ENCODE results near the gene GADD45GIP1.
"Not testable (repeated sequence)": the region's sequence is repeated elsewhere in the genome, so short reads cannot be mapped to it uniquely, and the experiment has no call there.

GADD45GIP1 gene

GRCh38 chr19:12954612-12954962 lies 2.4 kb downstream of the GADD45GIP1 start:
- ATAC-seq (no peak), DNase-seq (ENCODE audit: low spot score in 2 of 2) (no peak)
- Mint-ChIP-seq H3K36me3 (peaks cover 60% of the 10 kb centered on the region), H3K27ac (peak overlapping the region; percentile 96), H3K4me3 (peak overlapping the region; percentile 86), H3K4me1 (peaks cover 41% of the 10 kb centered on the region), H3K9me3 (no peaks in the 10 kb centered on the region)

- DNase-seq (ENCODE audit: low spot score in 2 of 2) (no peak), ATAC-seq (no peak)
Measured at GRCh38 chr19:12953799-12954611, 3.0 kb downstream of the GADD45GIP1 start.

GRCh38 chr19:12953138-12953798 lies 3.8 kb downstream of the GADD45GIP1 start:
- H3K4me1 Mint-ChIP-seq = peaks cover 50% of the 10 kb centered on the region
- ATAC-seq (no peak), DNase-seq (ENCODE audit: low spot score in 2 of 2) (no peak)
- no peaks in the 10 kb centered on the region for H3K9me3 Mint-ChIP-seq
- no peak overlapping the region for H3K4me3 Mint-ChIP-seq
- H3K36me3 Mint-ChIP-seq = peaks cover 73% of the 10 kb centered on the region
- H3K27ac Mint-ChIP-seq = peak overlapping the region; percentile 96

More at GRCh38 chr19:12953799-12954611, 3.0 kb downstream of the GADD45GIP1 start:
- Mint-ChIP-seq H3K9me3 (no peaks in the 10 kb centered on the region), H3K4me1 (peaks cover 46% of the 10 kb centered on the region), H3K4me3 (peak overlapping the region; percentile 86), H3K27ac (peak overlapping the region; percentile 96), H3K36me3 (peaks cover 66% of the 10 kb centered on the region)

- ATAC-seq (no peak), DNase-seq (ENCODE audit: low spot score in 2 of 2) (no peak)
- peaks cover 54% of the 10 kb centered on the region for H3K4me1 Mint-ChIP-seq
- no peaks in the 10 kb centered on the region for H3K9me3 Mint-ChIP-seq
- no peak overlapping the region for H3K4me3 Mint-ChIP-seq
- H3K36me3 Mint-ChIP-seq = peaks cover 80% of the 10 kb centered on the region
- H3K27ac Mint-ChIP-seq = peak overlapping the region; percentile 48
Measured at GRCh38 chr19:12952488-12953137, 4.4 kb downstream of the GADD45GIP1 start.

GRCh38 chr19:12952050-12952449 lies 5.0 kb downstream of the GADD45GIP1 start:
- not testable (repeated sequence) for DNase-seq (ENCODE audit: low spot score in 2 of 2); ATAC-seq; H3K9me3 Mint-ChIP-seq; H3K4me3 Mint-ChIP-seq
- peaks cover 58% of the 10 kb centered on the region for H3K4me1 Mint-ChIP-seq
- H3K27ac Mint-ChIP-seq = peak overlapping the region; percentile 48
- peaks cover 85% of the 10 kb centered on the region for H3K36me3 Mint-ChIP-seq

- H3K4me3 Mint-ChIP-seq = no peak overlapping the region
- no peak for ATAC-seq
- H3K27ac Mint-ChIP-seq = peak overlapping the region; percentile 79
- H3K9me3 Mint-ChIP-seq = no peaks in the 10 kb centered on the region
- no peak for DNase-seq (ENCODE audit: low spot score in 2 of 2)
- peaks cover 100% of the 10 kb centered on the region for H3K36me3 Mint-ChIP-seq
- peaks cover 58% of the 10 kb centered on the region for H3K4me1 Mint-ChIP-seq
Measured at GRCh38 chr19:12949363-12950283, 7.4 kb downstream of the GADD45GIP1 start.

- Mint-ChIP-seq H3K36me3 (peaks cover 100% of the 10 kb centered on the region), H3K27ac (peak overlapping the region; percentile 60), H3K4me3 (no peak overlapping the region), H3K9me3 (no peaks in the 10 kb centered on the region), H3K4me1 (peaks cover 57% of the 10 kb centered on the region)
- no peak for ATAC-seq
- DNase-seq (ENCODE audit: low spot score in 2 of 2) = no peak
Measured at GRCh38 chr19:12948612-12949362, 8.2 kb downstream of the GADD45GIP1 start.

GRCh38 chr19:12947702-12948611 lies 9.1 kb downstream of the GADD45GIP1 start:
- ATAC-seq (no peak), DNase-seq (ENCODE audit: low spot score in 2 of 2) (no peak)
- peak overlapping the region; percentile 83 for H3K4me3 Mint-ChIP-seq
- H3K27ac Mint-ChIP-seq = peak overlapping the region; percentile 60
- no peaks in the 10 kb centered on the region for H3K9me3 Mint-ChIP-seq
- peaks cover 62% of the 10 kb centered on the region for H3K4me1 Mint-ChIP-seq
- H3K36me3 Mint-ChIP-seq = peaks cover 100% of the 10 kb centered on the region

GRCh38 chr19:12946731-12947496 lies 10.1 kb downstream of the GADD45GIP1 start:
- ATAC-seq = no peak
- peak overlapping the region; percentile 83 for H3K4me3 Mint-ChIP-seq
- DNase-seq (ENCODE audit: low spot score in 2 of 2) = no peak
- H3K27ac Mint-ChIP-seq = peak overlapping the region; percentile 98
- H3K9me3 Mint-ChIP-seq = no peaks in the 10 kb centered on the region
- peaks cover 100% of the 10 kb centered on the region for H3K36me3 Mint-ChIP-seq
- H3K4me1 Mint-ChIP-seq = peaks cover 71% of the 10 kb centered on the region

GRCh38 chr19:12946092-12946721 lies 10.8 kb downstream of the GADD45GIP1 start:
- no peaks in the 10 kb centered on the region for H3K9me3 Mint-ChIP-seq
- H3K4me1 Mint-ChIP-seq = peaks cover 71% of the 10 kb centered on the region
- peak overlapping the region; percentile 98 for H3K27ac Mint-ChIP-seq
- DNase-seq (ENCODE audit: low spot score in 2 of 2) = peak in 1 of 2 donors; percentile 74
- peaks cover 100% of the 10 kb centered on the region for H3K36me3 Mint-ChIP-seq
- peak; percentile 73 for ATAC-seq
- peak overlapping the region; percentile 83 for H3K4me3 Mint-ChIP-seq

- DNase-seq (ENCODE audit: low spot score in 2 of 2) (peak; percentile 99), ATAC-seq (peak; percentile 85)
- Mint-ChIP-seq H3K36me3 (peaks cover 100% of the 10 kb centered on the region), H3K4me1 (peaks cover 73% of the 10 kb centered on the region), H3K9me3 (no peaks in the 10 kb centered on the region), H3K4me3 (peak within 1 kb of the TSS; percentile 83), H3K27ac (peak within 1 kb of the TSS; percentile 98)
Measured at GRCh38 chr19:12945479-12946091, 11.4 kb downstream of the GADD45GIP1 start, which contains the start of gene RAD23A. Gene RAD23A (plus strand): TSS chr19:12945862. CDS start chr19:12945949, 87 bp downstream.

- Mint-ChIP-seq H3K4me3 (peak overlapping the region; percentile 83), H3K27ac (peak overlapping the region; percentile 98)
Measured at GRCh38 chr19:12944104-12944674, 12.8 kb downstream of the GADD45GIP1 start.

More at GRCh38 chr19:12944104-12944674, 12.8 kb downstream of the GADD45GIP1 start:
- DNase-seq (ENCODE audit: low spot score in 2 of 2) (no peak), ATAC-seq (no peak)
- Mint-ChIP-seq H3K9me3 (no peaks in the 10 kb centered on the region), H3K36me3 (peaks cover 100% of the 10 kb centered on the region), H3K4me1 (peaks cover 73% of the 10 kb centered on the region)
